RWPE1 (cell line): ENCODE measurements around the gene FMO5.
A peak's percentile ranks its signal among the peaks of the same experiment; 100 is the strongest.
"Not testable (repeated sequence)": the region's sequence is repeated elsewhere in the genome, so short reads cannot be mapped to it uniquely, and the experiment has no call there.

Experiments
- CTCF ChIA-PET: fragments of 350-600 bp; sonication (Branson Sonifier 250); formaldehyde crosslinking; extraction: SDS; loops from one replicate; lab custom pipeline; 2021; lab: Yijun Ruan, JAX
- POLR2A ChIA-PET: fragments of 400-600 bp; formaldehyde crosslinking; extraction: SDS; loops from one replicate; lab custom pipeline; 2020; ENCODE audit warnings: antibody characterized with exemption; ENCODE audit not compliant: low non-redundant PET; lab: Yijun Ruan, JAX
- DNase-seq: peaks from one replicate; pipeline ENCODE4 v3.0.0; 2012; ENCODE audit warnings: low spot score
- H3K27ac ChIP-seq: fragments of 450-650 bp; 2 replicates; pipeline ENCODE4 v1.5.1; 2017
- TF ChIP-seq, protein P1 (sequence below): fragments of 450-650 bp; conservative IDR thresholded peaks from 2 replicates; pipeline ENCODE4 v1.5.1; 2017; ENCODE audit warnings: low read depth, mild to moderate bottlenecking

Gene FMO5

DNA sequence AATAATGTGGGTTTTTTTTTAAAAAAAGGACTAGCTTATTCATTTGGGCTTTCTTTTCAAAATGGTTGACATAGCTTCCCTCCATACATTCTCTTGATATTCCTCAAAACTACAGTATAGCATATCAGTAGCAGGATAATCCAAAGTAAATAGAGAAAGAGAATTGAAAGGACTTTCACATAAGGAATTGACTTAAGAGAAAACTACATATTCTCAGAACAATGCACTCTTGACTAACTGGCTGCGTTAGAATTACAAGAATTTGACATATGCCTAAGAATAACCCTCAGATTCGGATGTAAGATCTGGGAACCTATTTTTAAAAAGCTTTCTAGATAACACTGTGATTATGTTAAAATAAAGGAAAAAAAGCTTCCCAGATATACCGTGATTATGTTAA is 56.0 kb downstream of the FMO5 start:
- ChIA-PET CTCF (no interaction called here), POLR2A (interaction anchor here (1.3 kb wide), 1 partner anchor 74 kb away, joined by 3 read pairs; no protein-coding TSS in a partner anchor)
- H3K27ac ChIP-seq: no peak overlapping the region
- DNase-seq: no peak
- TF ChIP-seq, protein P1, sequence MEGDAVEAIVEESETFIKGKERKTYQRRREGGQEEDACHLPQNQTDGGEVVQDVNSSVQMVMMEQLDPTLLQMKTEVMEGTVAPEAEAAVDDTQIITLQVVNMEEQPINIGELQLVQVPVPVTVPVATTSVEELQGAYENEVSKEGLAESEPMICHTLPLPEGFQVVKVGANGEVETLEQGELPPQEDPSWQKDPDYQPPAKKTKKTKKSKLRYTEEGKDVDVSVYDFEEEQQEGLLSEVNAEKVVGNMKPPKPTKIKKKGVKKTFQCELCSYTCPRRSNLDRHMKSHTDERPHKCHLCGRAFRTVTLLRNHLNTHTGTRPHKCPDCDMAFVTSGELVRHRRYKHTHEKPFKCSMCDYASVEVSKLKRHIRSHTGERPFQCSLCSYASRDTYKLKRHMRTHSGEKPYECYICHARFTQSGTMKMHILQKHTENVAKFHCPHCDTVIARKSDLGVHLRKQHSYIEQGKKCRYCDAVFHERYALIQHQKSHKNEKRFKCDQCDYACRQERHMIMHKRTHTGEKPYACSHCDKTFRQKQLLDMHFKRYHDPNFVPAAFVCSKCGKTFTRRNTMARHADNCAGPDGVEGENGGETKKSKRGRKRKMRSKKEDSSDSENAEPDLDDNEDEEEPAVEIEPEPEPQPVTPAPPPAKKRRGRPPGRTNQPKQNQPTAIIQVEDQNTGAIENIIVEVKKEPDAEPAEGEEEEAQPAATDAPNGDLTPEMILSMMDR: no peak

DNA sequence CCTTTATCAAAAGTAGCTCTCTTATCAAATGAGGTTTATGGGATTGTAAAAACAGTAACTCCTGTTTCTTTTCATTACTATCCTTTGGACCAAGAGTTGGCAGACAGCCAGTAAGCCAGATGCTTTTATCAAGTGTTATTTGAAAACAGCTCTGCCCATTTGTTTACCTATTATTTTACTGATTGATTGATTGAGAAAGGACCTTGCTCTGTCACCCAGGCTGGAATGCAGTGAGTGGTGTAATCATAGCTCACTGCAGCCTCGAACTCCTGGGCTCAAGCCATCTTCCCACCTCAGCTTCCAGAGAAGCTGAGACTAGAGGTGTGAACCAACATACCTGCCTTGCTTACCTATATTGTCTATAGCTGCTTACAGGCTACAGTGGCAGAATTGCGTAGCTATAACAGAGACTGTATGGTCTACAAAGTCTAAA is 56.5 kb downstream of the FMO5 start:
- no peak overlapping the region for H3K27ac ChIP-seq
- DNase-seq: no peak
- CTCF ChIA-PET: interaction anchor here (0.6 to 0.7 kb wide), 2 partner anchors 74 to 75 kb away, joined by 3 to 4 read pairs; partner anchors contain the start of gene CHD1L
- POLR2A ChIA-PET: interaction anchor here (1.3 kb wide), 1 partner anchor 75 kb away, joined by 3 read pairs; no protein-coding TSS in a partner anchor
- TF ChIP-seq, protein P1: no peak

DNA sequence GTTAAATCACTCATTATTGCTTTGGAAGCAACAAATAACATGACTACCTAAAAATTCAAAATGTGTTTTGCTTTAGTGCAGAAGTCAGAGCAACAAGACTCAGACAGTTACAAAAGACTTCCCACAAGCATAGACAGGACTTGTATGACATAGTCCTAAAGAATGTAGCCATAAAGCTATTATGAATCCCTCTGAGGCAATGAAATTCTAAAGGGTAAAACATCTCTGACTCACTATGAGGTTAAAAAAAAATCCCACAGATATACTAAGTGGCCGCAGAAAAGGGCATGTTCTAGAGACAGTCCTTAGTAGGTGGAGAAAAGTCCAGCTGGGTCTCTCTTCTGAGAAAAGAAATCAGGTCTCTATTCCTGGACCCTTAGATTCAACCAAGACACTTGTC is 57.8 kb downstream of the FMO5 start:
- CTCF ChIA-PET: interaction anchor here (0.6 kb wide), 1 partner anchor 14 kb away, joined by 4 read pairs; no protein-coding TSS in a partner anchor
- peak; percentile 86 for DNase-seq
- POLR2A ChIA-PET: no interaction called here
- TF ChIP-seq, protein P1: no peak
- peak overlapping the region; percentile 90 for H3K27ac ChIP-seq

- no peak overlapping the region for H3K27ac ChIP-seq
- ChIA-PET POLR2A (no interaction called here), CTCF (no interaction called here)
- DNase-seq: no peak
- TF ChIP-seq, protein P1: no peak
Observed at GRCh38 chr1:147163019-147163418, 62.1 kb downstream of the FMO5 start.

DNA sequence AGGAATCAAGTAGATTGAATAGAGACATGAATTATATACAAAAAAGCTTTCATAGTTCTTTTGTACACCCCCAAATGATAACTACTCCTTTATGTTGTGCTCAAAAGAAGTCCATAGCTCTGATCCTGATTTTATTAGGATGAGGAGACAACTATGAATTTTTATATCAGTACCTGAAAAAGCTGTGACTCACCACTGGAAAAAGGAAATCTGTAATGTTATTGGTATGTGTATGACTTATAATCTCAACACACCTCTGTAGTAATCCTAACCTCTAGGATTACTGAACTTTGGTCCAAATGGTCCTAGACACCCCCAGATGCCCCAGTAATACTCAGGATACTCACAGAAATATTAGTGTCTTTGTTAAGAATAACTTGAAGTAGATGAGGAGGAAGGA is 63.0 kb downstream of the FMO5 start:
- ChIA-PET CTCF (no interaction called here), POLR2A (no interaction called here)
- TF ChIP-seq, protein P1: no peak
- no peak overlapping the region for H3K27ac ChIP-seq
- peak; percentile 63 for DNase-seq

DNA sequence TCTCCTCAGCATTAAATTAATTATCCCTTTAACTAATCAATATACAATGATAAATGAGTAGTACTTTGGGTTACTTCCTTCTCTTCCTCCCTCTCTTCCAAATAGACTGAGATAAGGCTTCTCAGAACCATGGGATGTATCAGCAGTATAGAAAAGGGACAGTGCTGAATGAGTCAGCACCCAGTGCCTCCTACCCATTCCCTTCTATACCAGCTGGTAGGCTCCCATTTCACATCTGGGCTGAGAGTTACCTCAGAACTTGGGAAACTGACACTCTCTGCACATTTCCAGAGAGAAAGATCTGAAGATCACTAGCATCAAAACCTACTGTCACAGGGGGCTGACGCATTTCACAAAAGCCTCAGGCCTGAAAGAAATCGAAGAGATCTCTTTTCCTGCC is 68.0 kb downstream of the FMO5 start:
- H3K27ac ChIP-seq, DNase-seq, CTCF ChIA-PET, POLR2A ChIA-PET: not testable (repeated sequence)

- no peak overlapping the region for H3K27ac ChIP-seq
- ChIA-PET POLR2A (no interaction called here), CTCF (no interaction called here)
- TF ChIP-seq, protein P1: no peak
- no peak for DNase-seq
Observed at GRCh38 chr1:147156642-147157041, 68.5 kb downstream of the FMO5 start.
